Epithelial cell of proximal tubule (primary cell): Measurements from ENCODE around the gene SUB1. TPM values are rescaled to one million over a fixed set of nuclear protein-coding genes. Genes with fewer than 3 reads are reported as not detected.

Experiments
- DNase-seq: peaks from one replicate; pipeline ENCODE4 v3.0.0-alpha.2; 2011; ENCODE audit warnings: low read depth
- H3K4me3 ChIP-seq: 2 replicates; pipeline ENCODE4 v1.5.1; 2011; ENCODE audit warnings: low read depth, mild to moderate bottlenecking, low read length
- CTCF ChIP-seq: conservative IDR thresholded peaks from 2 replicates; pipeline ENCODE4 v1.5.1; 2012; ENCODE audit warnings: low read depth, mild to moderate bottlenecking, low read length
- total RNA-seq: library from RNA; depleted of rRNA; stranded (reverse); fragments of >200 nt; gene quantifications from 2 replicates; pipeline ENCODE4 v1.2.3, GENCODE V29; 2015

SUB1 gene
- total RNA-seq, 1 donor from 2014 or later: 418 TPM

GRCh38 chr5:32601623-32602295, 16.4 kb downstream of the SUB1 start:
- H3K4me3 ChIP-seq: no peak overlapping the region
- TF ChIP-seq CTCF: no peak
- no peak for DNase-seq

- no peak for DNase-seq
- TF ChIP-seq CTCF: no peak
Measured at GRCh38 chr5:32602906-32603305, 17.5 kb downstream of the SUB1 start.

GRCh38 chr5:32604800-32605765, 19.7 kb downstream of the SUB1 start:
- no peak for TF ChIP-seq CTCF
- DNase-seq: no peak
- H3K4me3 ChIP-seq: no peak overlapping the region

More at GRCh38 chr5:32602906-32603305, 17.5 kb downstream of the SUB1 start:
- H3K4me3 ChIP-seq: no peak overlapping the region

- no peak for TF ChIP-seq CTCF
- H3K4me3 ChIP-seq: no peak overlapping the region
- no peak for DNase-seq
Measured at GRCh38 chr5:32605766-32606152, 20.4 kb downstream of the SUB1 start.

- no peak overlapping the region for H3K4me3 ChIP-seq
- no peak for TF ChIP-seq CTCF
- DNase-seq: no peak
Measured at GRCh38 chr5:32612134-32612888, 27.0 kb downstream of the SUB1 start.

- peak; percentile 27 for DNase-seq
- H3K4me3 ChIP-seq: no peak overlapping the region
- peak; percentile 95 for TF ChIP-seq CTCF
Measured at GRCh38 chr5:32613050-32613672, 27.8 kb downstream of the SUB1 start.
